ENCODE data around the gene CD59.

CD59 gene, protein sequence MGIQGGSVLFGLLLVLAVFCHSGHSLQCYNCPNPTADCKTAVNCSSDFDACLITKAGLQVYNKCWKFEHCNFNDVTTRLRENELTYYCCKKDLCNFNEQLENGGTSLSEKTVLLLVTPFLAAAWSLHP

DNA sequence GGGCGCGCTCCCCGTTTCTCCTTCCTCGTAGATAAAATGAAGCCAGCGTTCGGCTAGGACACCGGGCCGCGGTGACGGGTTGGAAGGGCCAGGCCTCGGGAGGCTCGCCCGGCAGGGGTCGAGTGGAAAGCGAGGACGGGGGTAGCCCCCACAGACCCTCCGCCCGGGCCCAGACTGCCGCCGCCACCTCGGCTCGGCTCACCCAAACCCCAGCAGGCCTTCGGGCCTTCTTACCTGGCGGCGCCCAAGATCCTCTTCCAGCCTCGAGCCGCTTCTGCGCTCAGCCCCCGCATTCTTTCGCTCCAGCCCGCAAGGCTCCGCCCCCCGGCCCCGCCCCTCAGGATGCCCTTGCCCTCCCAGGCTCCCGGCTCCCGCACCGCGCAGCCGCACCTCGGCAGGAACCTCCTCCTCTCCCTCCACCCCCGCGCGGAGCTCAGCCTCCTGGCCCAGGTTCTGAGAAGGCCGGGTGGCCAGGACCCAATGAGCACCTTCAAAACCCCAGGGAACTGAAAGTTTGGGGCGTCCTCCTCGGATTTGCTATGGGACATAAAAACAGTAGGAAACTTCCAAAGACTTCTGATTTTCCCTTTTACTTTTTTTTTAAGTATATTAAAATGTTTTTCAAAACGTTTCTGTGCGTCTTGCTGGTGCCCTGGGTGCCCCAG is at the start of gene CD59:
TSS of gene CD59 (minus strand) at position 276 of the 665 bp plus-strand sequence. CDS start 13,978 bp downstream, outside the sequence.
- DNase-seq (ENCODE audit: low read depth), result peak; percentile 91

DNA sequence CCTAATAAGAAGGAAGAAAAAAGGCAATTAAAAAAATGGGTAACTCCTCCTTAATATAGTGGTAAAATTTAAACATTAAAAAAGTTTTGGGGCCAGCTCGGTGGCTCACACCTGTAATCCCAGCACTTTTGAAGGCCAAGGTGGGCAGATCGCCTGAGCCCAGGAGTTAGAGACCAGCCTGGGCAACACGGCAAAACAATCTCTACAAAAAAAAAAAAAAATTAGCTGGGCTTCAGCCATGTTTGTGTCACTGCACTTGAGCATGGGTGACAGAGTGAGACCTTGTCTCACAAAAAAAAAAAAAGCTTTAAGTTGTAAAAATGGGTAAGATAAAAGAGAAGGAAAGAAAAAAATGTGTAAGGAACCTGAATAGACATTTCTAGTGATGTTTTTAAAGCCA is 49.4 kb upstream of the CD59 start:
- DNase-seq (ENCODE audit: low read depth), result no peak

DNA sequence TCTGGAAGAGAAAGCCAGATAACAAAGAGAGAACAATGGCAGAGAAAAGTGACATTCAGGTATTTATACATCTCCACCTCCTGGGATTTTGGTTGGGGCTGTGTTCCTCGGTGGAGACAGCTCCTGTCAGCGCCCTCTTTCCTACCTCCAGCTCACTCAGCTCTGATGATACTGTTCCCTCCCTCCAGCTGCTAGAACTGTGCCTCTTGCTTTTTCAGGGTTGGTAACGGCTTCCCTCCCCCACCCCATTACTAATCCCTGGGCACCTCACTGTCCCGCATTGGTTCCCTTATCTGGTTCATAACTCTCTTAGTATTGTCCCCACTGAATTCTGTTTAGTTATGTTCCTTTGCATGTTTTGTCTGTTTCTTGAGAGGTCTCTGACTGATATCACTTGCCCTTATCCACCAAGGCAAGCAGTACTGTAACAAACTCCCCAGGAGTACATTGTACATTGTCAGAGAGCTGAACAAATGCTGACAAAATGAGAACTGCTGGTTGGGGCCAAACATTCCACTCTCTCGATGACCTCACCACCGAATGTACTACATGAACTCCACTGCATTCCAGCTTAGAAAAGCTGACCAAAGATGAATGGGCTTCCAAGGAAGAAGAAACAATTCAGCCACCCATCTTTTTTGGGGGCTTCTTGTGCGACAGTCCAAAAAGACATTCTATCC is 43.8 kb upstream of the CD59 start:
- no peak for DNase-seq (ENCODE audit: low read depth)

DNA sequence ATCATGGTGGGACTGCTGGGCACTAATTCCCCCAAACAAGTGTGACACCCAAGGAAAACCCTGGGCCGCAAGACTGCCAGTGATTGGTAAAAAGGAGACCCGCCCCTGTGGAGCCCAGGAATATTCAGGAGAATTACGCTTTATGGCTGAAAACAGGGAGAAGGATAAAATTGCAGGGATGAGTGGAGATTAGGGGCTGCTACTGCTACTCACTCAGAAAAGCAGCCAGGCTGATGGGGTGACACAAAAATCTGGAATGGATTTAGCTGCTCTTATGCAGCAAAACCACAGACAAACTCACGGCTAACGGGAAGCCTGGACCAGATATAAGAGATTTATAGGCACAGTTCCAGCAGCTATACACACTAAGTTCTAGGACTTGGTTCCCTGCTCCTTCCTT is 42.5 kb upstream of the CD59 start:
- DNase-seq (ENCODE audit: low read depth), result no peak

DNA sequence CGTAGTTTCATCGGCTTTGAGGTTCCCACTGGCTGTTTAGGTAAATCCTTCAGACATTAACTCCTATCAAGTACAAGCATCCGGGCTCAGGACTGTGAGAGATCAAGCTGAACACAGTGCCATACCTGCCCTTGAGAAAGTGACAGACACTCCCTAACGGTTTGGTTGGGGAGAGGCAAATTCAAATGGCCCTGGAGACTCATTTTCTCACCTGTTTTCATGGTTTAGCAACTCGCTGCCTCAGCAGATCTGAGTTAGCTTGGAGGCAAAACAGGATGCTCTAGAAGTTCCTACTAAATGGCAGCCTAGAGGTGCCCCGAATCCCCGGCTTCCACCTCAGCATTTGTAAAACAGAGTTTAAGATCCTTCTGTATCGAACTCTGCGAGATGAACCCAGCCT is 41.7 kb upstream of the CD59 start:
- DNase-seq (ENCODE audit: low read depth), result no peak

DNA sequence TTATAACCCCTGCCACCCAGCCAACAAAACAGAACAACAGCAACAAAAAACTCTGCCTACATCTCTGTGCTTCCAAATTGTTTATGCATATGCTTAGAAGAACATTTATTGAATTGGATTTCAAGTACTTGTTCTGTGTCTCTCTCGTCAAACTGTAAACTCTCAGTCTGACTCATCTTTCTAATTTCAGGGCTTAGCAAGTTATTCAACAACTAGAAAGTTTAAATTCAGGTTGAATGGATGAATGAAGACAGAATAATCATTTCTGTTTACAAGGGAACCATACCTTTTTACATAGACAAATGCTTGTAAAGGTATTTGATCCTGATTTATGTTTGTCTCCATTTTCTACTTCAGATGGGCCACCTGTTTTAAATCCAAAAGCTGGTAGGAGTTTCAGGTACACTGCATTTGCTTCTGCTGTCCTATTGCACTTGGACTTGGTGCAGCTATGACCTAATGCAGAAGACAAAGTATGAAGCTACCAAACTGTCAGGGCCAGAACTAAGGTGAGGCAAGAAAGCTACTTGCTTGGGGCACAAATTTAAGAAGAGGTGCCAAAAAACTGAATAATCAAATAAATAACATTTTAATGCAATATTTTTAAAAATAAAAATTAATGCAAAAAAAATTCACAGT is 39.7 kb upstream of the CD59 start:
- DNase-seq (ENCODE audit: low read depth), result no peak

DNA sequence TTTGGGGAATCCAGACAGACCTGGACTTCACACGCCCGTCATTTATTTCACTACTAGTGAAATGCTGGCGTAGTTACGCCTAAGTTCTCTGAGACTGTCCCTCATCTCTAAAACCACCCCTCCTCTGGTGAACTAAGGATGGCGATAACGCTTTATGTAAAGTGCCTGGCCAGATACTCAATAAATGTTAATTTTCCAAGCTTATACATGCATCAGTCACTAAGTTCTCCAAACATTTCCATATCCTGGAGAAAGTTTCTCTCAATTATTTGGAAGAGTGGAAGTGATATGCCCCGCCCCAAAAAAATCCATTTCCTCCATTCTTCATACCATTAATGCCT is 39.2 kb upstream of the CD59 start:
- no peak for DNase-seq (ENCODE audit: low read depth)

DNA sequence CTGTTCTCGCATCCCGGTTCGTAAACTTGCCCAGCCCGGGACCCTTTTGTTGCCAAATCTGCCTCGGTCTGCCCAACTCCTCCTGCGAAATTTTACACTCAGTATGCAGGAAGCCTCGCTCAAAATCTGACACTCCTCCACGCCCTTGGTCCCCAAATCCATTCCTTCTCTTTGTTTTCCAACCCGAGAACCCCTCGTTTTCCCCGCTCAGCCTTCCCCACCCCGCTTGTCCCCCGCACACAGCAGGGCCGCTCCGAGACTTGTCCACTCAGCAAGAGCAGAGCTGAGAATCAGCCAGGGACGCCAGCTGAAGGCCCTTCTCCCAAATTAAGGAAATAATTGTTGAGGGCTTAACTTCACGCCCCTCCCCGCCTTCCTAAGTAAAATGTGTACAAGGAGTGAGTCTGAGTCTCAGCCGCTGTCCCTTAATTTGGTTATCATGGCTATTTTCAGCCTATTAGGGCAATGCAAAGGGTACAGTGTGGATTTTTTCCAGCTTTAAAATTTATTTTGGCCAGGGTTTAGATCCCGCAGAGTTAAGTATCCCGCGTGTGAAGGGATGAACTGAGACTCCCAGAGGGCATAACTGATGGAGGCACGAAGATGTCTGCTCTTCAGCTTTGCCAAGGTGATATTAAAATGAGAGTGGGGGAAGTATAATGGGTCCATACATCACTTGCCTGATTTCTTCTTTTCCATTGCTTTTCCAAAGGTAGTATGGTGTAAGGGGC is 38.7 kb upstream of the CD59 start:
- no peak for DNase-seq (ENCODE audit: low read depth)

DNA sequence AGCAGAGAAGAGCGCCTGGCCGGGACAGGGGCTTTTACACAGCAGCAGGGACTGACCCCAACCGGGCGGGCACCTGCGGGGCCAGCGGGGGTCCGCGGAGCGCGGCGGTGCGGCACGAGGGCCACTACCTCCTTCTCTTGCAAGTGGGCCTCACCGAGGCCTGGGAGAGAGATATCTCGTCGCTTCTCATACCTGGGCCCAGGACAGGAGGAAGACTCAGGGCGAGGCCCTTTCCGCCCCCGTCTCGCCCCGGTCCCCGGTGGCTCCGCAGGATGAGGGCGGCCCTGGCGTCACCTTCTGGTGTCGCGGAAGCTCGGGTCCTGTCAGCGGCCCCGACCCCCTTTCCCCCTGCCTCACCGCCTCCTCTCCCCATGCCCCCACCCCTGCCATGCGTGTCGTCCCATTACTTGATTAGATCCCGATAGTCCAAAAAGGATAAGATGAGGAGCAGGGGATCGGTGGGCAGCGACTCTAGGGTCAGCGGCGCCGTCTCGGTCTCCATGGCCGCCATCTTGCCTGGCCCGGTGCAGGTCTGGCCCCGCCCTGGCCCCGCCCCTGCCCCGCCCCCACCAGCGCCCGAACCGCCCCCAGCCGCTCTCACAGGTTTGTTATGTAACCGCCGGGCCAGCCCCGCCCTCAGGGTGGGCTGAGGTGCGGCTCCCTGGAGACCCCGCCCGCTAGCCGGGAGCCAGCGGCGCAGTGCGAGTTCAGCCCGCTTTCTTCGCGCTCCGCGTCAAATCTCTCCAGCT is 37.9 kb upstream of the CD59 start, which contains the start of gene FBXO3:
TSS of gene FBXO3 (minus strand) at position 534 of the 749 bp plus-strand sequence. CDS start at position 511, 23 bp downstream.
- peak; percentile 85 for DNase-seq (ENCODE audit: low read depth)

DNA sequence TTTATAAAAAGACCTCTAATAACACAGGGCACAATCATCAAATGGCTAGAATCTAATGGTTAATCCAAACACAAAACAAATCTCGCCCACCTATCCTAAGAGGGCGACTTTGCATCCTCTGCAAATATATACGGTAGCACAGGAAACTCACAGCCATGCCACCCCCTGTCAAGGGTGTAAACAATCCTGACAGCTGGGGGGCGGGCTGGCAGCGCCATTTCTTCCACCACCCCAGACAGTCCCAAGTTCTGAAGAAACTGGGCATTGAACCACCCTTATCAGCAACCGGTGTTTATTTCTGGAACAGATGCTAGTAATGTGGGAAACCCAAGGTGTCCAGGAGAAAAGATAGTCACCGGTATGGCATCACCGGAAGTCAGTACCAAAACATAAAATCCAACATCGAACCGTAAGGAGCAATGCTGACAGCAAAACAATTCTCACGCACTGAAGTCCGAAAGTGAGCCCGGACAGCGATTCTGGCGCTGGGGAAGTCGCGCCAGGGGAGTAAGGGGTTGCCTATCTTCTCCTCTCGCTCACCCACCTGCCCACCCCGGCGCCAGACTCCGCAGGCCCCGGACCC is 37.3 kb upstream of the CD59 start:
- peak; percentile 21 for DNase-seq (ENCODE audit: low read depth)

DNA sequence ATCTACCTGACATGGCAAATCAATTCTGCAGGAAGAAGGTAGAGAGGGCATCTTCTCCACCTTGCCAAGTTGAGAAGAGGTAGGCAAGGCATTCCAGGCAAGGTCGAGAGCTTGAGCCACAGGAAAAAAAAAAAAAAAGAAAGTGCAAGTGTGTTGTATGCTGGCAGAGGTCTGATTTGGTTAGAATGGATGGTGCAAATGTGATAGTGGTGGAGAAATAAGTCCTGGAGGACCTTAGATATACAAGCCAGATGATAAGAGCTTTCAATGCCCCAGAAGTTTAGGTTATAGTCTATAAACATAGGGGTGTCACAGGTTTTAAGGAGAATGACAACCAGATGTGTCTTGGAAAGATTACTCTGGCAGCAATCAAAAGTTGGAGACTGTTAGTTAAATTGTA is 36.6 kb upstream of the CD59 start:
- DNase-seq (ENCODE audit: low read depth), result no peak

DNA sequence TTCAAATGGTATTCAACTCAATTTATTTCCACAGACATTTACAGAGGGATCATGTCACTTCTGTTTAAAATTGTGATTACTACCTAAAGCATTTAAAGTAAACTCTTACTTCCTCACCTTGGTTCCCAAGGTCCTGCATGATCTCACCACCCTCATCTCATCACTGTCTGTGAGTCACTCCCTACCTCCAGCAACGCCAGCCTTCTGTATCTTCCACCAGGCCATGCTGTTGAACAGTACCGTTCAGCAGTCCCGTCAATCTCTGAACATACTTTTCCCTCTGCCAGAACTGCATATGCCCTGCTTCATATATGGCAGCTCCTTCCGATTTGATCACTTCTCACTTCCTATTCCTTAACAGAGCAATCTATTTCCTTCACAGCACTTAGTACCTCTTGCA is 36.1 kb upstream of the CD59 start:
- no peak for DNase-seq (ENCODE audit: low read depth)

DNA sequence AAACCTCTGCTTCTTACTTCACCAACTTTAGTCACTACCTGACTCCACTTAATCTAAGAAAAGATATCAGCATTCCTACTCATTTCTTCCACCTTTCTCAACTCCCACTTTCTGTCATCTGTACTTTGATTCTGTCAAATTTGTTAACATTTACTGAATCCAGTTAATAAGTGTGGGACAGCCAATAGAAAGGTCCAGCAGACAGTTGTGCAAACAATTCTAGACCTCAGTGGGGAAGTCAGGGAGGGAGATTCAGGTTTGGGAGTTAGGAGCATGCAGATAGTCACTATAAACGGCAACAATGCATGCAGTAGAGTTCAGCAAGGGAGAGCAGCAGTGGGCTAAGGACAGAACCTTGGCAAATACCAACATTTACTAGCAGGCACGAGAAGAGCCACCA is 34.0 kb upstream of the CD59 start:
- DNase-seq (ENCODE audit: low read depth), result no peak

DNA sequence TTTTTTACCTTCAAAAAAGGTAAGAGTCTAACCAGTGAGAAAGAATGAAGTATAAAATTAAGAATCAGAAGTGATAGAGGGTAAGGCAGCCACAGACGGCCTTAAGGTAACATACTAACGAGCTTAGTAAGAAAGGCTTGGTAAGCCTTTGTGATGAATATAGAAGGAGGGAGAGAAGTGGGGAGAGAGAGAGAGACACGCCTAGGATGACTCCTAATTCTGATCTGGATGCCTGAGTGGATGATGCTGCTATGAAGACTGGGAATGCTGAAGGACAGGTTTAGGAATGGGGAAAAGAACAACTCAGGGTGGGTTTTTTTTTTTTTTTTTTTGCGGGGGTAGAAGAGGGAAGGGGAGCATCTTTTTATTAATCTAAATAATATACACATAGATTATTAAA is 33.3 kb upstream of the CD59 start:
- no peak for DNase-seq (ENCODE audit: low read depth)

DNA sequence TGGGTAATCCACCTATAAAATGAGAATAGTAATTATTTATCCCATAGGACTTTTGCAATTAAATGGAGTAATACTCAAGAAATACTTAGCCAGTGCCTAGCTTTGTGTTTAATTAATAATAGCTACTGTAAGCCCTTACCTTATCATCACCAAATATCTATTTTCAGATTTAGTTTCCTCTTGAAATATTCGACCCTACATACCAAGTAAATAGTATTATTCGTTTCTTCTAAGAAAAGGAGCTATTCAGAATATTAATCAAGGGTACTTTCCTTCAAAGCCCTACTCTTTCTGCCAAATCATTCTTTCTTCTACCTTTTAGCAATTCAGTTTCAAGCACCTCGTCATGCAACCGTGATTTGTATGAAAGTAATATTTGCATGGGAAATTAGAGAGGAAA is 31.4 kb upstream of the CD59 start:
- no peak for DNase-seq (ENCODE audit: low read depth)

DNA sequence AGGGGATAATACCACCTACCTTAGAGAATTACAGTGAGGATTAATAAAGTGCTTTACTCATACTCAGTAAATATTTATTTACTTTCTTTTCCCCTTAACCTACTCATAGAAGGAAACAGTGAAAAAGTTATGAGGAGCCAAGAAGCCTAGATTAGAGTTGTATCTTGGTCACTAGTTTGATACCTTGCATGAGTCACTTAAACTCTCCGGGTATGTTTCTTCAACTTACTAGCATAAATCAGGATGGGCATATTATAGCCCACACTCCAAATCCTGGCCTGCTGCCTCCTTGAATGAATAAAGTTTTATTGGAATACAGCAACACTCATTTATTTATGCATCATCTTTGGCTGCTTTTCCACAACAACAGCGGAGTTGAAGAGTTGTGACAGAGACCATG is 29.9 kb upstream of the CD59 start:
- no peak for DNase-seq (ENCODE audit: low read depth)

DNA sequence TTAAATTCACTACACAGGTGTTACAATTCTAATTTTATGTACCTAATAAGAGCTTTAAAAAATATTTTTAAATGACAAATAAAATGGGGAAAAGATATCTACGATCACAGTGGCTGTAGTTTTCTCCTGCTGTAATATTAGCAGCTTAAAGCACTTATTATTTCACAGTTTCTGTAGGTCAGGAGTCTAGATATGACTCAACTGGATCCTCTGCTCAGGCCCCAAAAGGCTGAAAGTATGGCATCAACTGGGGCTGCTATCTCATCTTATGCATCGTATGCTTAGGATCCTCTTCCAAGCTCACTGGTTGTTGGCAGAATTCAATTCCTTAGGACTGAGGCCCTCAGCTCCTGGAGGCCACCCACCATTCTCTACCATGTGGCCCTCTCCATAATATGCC is 25.2 kb upstream of the CD59 start:
- DNase-seq (ENCODE audit: low read depth), result no peak

DNA sequence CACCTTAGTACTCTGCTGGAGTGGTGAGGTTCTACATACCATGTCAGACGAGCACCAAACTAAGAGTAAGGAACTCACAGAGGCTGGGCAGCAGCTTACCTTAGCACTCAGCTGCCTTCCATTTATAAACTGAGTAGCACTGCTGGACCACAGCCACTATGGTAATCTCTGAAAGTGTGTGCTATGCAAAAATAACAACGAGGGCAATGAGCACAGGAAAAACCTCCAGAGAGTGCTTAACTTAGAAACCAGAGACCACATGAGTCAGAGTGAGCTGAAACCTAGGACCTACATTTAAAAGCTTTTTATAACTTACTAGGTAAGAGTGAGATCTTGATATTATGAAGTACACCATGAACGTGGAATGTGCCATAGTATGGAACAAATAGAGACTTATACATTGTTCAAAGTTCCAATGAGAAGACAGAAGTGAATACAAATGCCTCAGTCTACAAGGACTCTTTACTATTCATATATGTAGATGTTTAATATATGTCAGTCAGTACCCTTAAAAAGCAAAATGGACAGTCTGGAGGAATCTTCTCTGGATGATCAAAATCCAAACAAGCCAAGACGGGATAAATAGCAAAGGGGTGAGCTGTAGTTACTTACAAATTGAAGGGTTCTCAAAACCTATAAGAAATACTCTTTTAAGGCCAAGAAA is 17.2 kb upstream of the CD59 start:
- DNase-seq (ENCODE audit: low read depth), result no peak

DNA sequence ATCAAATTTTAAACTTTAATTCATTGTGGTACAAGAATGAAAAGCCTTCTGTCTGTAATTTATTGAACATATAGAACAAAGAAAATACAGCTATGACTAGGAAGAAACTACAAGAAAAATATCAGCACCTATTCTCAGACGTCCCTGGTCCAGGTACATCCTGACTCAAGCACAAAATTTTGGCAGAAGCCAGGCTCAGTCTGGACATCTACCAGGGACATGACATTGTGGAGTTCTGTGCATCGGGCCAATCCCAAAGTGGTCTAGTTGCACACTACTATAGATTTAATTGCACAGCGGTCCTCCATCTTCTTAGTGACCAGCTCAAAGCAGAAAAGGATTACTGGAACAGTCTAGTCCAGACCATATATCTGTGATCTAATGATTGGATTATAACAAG is 15.7 kb upstream of the CD59 start:
- DNase-seq (ENCODE audit: low read depth), result no peak

DNA sequence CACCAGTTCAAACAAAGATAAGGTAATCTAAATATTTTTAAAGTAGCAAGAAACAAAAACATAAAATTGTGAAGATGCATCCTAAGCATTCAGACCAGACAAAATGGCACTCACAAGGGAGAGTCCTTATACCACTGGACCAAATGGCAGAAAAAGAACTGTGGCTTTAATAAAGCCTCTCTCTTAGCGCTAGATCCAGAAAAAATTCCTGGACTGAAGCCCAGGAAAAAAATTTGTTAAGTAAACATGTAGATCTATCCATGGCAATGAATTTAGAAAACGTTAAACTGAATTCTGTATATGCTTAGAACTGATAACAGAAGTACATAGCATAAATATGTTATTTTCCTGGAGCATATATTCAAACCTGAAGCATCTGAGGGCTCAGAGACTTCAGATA is 11.8 kb upstream of the CD59 start:
- no peak for DNase-seq (ENCODE audit: low read depth)

DNA sequence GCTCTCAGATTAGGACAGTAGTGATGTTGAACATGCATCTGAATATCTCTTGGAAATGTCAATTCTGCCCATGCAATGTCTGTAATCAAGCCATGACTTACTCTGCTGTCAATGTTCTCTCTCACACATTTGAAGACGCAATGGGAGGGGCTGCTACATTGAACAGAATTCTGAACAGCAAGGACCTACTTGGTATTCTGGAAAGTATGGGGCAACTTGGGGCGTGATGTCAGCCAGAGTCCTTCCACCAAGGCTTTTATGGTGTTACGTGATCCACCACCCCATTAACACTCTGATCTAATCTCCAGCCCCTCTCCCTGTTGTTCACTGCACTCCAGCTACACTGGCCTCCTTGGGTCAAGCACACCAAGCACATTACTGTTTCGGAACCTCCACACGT is 7.1 kb upstream of the CD59 start:
- DNase-seq (ENCODE audit: low read depth), result no peak

All from activated T-cell treated with anti-CD3 and anti-CD28 coated beads for 1 hour (primary cell).